ENCODE measurements around the gene GABARAPL2.
"Not testable (repeated sequence)": the region's sequence is repeated elsewhere in the genome, so short reads cannot be mapped to it uniquely, and the experiment has no call there.

Gene GABARAPL2

DNA sequence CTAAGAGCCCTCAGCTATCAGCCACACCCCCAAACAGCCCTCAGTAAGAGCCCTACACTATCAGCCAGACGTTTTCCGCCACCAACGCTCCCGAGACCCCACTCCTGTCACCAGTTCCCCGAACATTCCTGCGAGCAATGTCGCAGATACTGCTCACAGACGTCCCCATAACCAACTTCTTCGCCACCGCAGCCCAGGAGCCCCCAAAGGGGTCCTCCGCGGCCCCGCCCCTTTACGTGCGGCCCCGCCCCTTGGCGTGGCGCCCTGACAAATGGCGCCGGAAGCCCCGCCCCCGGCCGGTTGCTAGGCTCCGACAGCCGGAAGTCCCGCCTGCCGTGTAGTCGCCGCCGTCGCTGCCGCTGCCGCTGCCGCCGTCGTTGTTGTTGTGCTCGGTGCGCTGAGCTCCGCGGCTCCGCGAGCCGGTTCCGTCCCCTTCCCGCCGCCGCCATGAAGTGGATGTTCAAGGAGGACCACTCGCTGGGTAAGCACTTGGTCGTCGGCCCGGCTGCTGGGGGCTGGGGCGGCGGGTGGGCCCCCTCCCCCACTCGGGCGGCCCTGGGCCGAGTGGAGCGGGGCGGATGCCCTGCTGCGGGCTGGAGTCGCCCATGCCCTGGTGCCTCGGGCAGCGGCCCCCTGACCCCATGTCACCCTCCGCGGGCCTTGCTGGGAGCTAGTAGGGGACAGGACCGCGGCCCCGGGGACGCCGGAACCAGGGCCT is at the start of gene GABARAPL2:
Gene GABARAPL2, plus strand, starts transcription at position 340 of the 718 bp plus-strand sequence. Its CDS starts 108 bp downstream, at position 448.
- DNase-seq, result peak; percentile 88

DNA sequence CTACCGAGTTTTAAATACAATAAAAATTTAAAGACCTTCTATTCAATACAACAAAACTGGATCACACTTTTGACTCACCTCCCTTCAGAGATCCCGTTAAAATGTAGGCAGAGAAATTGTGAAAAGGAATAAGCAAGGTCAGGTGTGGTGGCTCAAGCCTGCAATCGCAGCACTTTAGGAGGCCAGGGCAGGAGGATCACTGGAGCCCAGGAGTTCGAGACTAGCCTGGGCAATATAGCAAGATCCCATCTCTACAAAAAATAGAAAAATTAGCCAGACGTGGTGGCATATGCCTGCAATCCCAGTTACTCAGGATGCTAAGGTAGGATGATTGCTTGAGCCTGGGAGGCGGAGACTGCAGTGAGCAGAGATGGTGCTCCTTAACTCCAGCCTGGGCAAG is 47.0 kb upstream of the GABARAPL2 start:
- DNase-seq, result no peak

DNA sequence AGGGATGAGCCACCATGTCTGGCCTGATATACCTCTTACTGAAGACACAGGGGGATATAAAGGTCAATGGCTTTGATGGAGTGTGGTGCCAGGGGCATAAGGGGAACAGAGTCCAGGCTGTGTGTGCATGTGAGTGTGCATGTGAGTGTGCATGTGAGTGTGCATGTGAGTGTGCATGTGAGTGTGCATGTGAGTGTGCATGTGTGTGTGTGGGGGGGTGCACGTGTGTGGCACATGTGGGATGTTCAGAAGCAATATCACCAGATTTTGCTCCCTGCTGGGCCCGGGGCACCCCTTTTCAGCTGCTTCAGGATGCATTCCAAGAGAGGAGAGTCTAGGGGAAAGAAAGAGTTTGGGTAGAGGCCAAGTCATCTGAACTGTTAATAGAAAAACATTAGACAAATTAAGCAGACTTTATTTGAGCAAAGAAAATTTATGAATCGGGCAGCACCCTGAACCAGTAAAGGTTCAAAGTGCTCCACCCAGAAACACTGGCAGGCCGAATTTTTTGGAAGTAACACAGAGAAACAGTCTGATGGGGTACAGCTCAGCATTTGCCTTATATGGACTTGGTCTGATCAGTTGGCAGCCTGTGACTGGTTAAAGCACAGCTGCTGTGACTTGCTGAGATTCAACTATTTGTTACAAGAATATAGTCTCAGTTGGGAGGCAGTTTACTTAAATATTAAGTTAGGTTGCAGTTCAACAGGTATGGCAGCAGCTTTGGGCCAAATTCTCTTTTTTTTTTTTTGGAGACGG is 40.0 kb upstream of the GABARAPL2 start:
- DNase-seq, result no peak

- DNase-seq, result no peak
Observed at GRCh38 chr16:75527825-75528299, 38.3 kb upstream of the GABARAPL2 start.

- DNase-seq, result no peak
Observed at GRCh38 chr16:75529056-75529905, 36.9 kb upstream of the GABARAPL2 start.

GRCh38 chr16:75529959-75530358 is 36.2 kb upstream of the GABARAPL2 start:
- DNase-seq, result no peak

- no peak for DNase-seq
Observed at GRCh38 chr16:75532142-75532765, 33.9 kb upstream of the GABARAPL2 start.

GRCh38 chr16:75532791-75533190 is 33.4 kb upstream of the GABARAPL2 start:
- DNase-seq, result no peak

DNA sequence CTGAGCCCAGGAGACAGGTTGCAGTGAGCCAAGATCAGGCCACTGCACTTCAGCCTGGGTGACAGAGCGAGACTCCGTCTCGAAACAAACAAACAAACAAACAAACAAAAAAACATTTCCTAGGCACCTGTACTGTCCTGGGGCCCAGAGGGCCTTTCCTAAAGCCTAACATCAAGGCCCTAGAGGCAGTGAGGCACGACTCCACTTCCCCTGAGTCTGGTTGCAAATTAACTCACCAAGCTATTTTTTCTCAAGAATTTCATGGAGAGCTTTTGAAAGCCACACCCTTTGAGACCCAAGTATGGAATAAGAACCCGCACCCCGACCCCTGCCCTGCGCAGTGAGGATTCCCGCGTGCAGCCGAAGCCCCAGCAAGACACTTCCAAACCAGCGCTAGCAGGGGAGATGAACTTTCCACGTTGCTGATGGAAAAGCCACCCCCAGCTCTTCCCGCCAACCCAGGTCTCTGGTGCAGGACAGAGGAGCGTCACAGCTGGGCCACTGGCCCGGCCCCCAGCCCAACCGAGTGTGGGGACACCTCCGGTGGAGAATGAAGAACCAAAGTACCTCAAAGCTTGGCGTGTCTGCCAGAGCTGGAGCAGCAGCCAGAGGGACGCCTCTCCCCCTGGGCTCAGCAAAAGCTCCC is 31.5 kb upstream of the GABARAPL2 start:
- DNase-seq, result no peak

DNA sequence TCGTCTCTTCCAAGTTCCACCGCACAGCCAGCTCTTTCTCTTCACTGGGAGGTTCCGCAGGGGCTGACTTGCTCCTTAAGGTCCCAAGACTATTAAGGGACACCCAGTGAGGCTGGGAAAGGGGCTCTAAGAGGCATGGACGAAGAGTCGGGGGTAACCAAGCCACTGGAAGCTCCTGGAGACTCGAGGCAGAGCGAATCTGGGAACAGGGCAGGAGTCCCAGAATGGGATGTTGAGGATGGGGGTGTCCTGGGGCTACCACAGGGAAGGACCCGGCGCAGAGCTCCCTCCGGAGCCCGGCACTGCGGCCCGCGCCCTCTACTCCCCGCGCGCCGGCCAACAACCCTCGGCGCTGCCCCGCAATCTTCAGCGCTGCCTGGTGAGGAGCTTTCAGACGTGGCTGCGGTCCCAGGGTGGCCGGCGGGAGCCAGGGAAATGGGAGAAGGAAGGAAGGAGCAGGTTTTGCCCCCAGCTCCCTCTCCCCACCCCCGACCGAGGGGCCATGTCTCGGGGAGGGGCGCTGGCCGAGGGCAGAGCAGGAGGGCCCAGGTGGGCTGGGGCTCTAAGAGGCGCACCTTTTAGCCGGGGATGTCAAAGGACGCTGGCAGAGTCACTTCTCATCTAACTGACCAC is 30.9 kb upstream of the GABARAPL2 start:
- no peak for DNase-seq

DNA sequence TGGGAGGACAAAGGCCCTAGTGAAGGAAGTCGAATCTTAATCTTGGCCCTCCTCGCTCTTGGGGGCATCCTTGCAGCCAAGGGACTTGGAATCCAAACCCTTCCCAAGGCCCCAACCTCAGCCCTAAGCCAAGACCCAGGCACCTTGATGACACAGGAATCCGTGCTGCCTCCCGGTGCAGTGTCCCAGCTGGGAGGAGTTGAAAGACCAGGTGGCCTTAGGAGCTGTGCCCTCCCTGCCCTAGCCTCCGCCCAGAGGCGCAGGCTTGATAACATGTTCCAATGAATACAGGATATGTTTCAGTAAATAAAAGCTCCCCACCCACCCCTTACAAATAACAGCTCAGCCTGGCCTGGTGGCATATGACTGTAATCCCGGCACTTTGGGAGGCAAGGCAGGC is 30.3 kb upstream of the GABARAPL2 start, which contains the start of gene CHST5:
Gene CHST5, minus strand, starts transcription at position 208 of the 400 bp plus-strand sequence. CDS start 5,724 bp downstream, outside the sequence.
- no peak for DNase-seq

DNA sequence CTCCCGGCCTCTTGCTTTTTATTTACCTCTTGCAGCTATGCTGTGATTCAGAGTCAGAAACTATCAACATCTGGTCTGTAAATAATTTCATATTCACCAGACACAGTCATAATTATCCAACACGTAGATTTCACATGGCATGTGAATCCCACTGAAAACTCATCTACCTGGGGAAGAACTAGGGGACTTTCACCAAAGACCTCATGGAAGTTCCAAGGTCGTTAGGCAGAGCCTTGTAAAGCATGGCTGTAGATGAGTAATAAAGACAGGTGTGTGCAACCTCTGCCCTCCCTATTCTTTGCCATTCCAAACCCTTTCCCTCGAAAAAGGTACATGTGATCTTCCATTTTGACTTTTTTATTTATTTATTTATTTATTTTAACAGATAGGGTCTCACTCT is 28.4 kb upstream of the GABARAPL2 start:
- no peak for DNase-seq

GRCh38 chr16:75538882-75539565 is 27.2 kb upstream of the GABARAPL2 start:
- DNase-seq, result not testable (repeated sequence)

- no peak for DNase-seq
Observed at GRCh38 chr16:75541236-75541635, 24.9 kb upstream of the GABARAPL2 start.

DNA sequence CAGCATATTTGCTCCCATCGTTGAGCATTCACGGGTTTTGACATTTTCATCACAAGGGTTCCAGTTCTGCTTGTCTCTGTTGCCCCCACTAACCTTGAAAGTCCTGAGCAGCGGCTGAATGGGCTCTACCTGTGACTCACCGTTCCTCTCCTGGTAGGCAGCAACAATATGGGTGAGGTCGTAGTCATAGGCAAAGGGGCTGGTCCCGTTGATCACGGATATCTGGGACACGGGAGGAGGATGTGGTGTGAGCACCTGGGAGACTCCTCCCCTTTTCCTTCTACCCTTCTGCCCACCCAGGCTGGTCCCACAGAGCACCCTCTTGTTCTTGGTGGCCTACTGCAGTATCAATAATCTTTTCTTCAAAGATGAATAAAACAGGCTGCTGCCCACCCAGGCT is 23.7 kb upstream of the GABARAPL2 start:
- DNase-seq, result not testable (repeated sequence)

- not testable (repeated sequence) for DNase-seq
Observed at GRCh38 chr16:75545879-75546278, 20.3 kb upstream of the GABARAPL2 start.

DNA sequence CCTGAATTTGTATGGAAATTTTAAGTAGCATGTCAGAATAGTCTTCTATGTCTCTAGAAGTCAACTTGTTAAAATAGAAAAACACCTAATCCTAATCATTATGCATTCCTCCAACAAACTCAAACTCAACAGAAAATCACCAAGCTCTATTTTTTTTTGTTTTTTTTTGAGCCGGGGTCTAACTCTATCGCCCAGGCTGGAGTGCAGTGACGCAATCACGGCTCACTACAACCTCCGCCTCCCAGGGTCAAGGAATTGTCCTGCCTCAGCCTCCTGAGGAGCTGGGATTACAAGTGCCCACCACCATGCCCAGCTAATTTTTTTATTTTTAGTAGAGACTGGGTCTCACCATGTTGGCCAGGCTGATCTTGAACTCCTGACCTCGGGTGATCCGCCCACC is 19.9 kb upstream of the GABARAPL2 start:
- DNase-seq, result no peak

DNA sequence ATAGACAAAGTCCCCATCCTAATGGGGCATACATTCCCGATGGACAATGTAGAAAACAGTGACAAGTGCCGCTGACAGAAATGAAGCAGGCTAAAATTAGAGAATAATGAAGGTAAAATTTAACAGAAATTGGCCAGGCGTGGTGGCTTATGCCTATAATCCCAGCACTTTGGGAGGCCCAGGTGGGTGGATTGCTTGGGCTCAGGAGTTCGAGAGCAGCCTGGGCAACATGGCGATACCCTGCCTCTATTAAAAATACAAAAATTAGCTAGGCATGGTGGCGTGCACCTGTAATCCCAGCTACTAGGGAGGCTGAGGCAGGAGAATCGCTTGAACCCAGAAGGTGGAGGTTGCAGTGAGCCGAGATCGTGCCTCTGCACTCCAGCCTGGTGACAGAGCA is 17.7 kb upstream of the GABARAPL2 start:
- DNase-seq, result not testable (repeated sequence)

- no peak for DNase-seq
Observed at GRCh38 chr16:75550211-75550662, 15.9 kb upstream of the GABARAPL2 start.

GRCh38 chr16:75552951-75553350 is 13.2 kb upstream of the GABARAPL2 start:
- DNase-seq, result no peak

DNA sequence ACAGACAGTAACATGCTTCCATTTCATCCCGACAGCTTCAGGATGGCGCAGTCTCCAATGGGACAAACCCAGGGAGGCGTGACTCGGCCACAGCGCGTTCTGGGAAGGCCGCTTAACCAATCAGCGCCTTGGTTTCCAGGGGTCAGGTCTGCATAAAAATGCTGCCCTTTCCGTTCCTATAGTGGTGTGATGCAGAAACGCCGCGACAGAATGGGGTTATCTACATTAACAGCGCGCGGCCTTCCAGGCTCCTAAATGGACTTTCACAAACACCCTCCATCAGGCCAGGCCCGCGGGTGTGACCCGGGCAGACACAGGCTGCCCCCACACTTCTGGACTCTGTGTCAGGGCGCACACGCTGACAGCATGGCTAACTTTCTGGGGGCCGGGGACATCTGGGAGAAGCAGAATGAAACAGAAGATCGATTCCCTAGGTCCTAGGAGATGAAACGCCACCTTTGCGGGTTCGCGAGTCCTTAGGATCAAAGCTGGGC is 10.9 kb upstream of the GABARAPL2 start:
- no peak for DNase-seq

Measured in activated T-cell treated with anti-CD3 and anti-CD28 coated beads for 4 hours (primary cell).